AG04450 (cell line): Measurements from ENCODE around the gene VAV1. TPM values are rescaled to one million over a fixed set of nuclear protein-coding genes. Genes with fewer than 3 reads are reported as not detected.
A peak's percentile ranks its signal among the peaks of the same experiment; 100 is the strongest.

Experiments
- CTCF ChIA-PET: fragments of 300-600, 350-600 bp; formaldehyde crosslinking; extraction: SDS; loops from one replicate; lab custom pipeline; 2022; ENCODE audit warnings: antibody characterized with exemption, inconsistent platforms; lab: Charles Lee
- POLR2A ChIA-PET: fragments of 350-600 bp; formaldehyde crosslinking; extraction: SDS; loops from one replicate; lab custom pipeline; 2021; ENCODE audit warnings: antibody characterized with exemption, inconsistent platforms; lab: Yijun Ruan, JAX
- DNase-seq: peaks from one replicate; pipeline ENCODE4 v3.0.0-alpha.2; 2011; ENCODE audit warnings: low read depth, low spot score
- H3K27ac ChIP-seq: one replicate; pipeline ENCODE4 v1.5.1; 2012; ENCODE audit warnings: low read depth, low read length, control low read depth
- H3K27me3 ChIP-seq: one replicate; pipeline ENCODE4 v1.6.0; 2012; ENCODE audit warnings: low read length; ENCODE audit not compliant: control insufficient read depth, insufficient read depth
- H3K4me3 ChIP-seq: 2 replicates; pipeline ENCODE4 v1.5.1; 2011; ENCODE audit warnings: mild to moderate bottlenecking, low read depth, low read length, control low read depth
- H3K9me3 ChIP-seq: 2 replicates; pipeline ENCODE4 v1.5.1; 2012; ENCODE audit warnings: low read length; ENCODE audit not compliant: control insufficient read depth, insufficient read depth
- polyA plus RNA-seq: library from polyadenylated mRNA; depleted of rRNA; stranded (reverse); fragments of >200 nt; gene quantifications from 2 replicates; pipeline ENCODE4 v1.2.3, GENCODE V29; 2011
- TF ChIP-seq, protein P1 (sequence below): IDR thresholded peaks from 2 replicates; pipeline ENCODE4 v1.5.1; 2011; ENCODE audit warnings: low read depth, low read length, control low read depth, inconsistent platforms

The VAV1 gene
- polyA plus RNA-seq, 1 experiment = not detected

DNA sequence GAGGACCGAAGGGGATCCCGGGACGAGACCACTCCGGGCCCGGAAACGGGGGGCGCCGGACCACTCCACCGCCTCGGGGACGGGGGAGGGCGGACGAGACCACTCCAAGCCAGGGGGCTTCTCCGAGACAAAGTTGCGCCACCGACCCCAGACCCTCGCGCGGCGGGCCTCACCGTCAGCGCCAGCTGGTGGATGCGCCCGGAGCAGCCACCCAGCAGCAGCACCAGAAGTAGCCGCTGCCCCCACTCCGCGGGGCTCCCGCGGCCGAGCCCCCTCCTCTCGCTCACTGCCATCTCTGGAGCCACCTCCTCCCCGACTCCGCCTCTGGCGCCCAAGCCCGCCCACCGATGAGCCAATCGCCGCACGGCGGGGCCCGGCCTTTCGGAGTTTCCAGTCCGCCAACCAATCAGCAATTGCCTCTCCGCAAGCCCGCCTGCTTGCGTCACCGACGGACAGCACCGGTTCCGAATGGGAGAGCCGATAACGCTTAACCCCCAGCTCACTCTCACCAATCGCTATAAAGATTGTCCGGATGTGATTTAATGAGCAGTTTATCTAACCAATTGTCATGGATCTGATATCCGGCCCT, 35.1 kb upstream of the VAV1 start, which contains the start of gene GPR108:
Gene GPR108 (minus strand): TSS at position 297 of the 589 bp plus-strand sequence. CDS start 4 bp downstream, at position 293.
- ChIA-PET CTCF (interaction anchor here (0.6 to 2.7 kb wide), 7 partner anchors 10 to 221 kb away, joined by 3 to 33 read pairs (median 4); no protein-coding TSS in a partner anchor), POLR2A (interaction anchor here (0.7 to 1.2 kb wide), 3 partner anchors 126 to 221 kb away, joined by 3 to 5 read pairs (median 4); partner anchors contain the start of gene TNFSF9)
- Histone ChIP-seq H3K9me3 (no peaks in the 10 kb centered on the region; the same call in 1 of the 2 replicates), H3K27me3 (no peaks in the 10 kb centered on the region), H3K4me3 (peak within 1 kb of the TSS; percentile 81), H3K27ac (peak within 1 kb of the TSS; percentile 89)
- TF ChIP-seq, protein P1, sequence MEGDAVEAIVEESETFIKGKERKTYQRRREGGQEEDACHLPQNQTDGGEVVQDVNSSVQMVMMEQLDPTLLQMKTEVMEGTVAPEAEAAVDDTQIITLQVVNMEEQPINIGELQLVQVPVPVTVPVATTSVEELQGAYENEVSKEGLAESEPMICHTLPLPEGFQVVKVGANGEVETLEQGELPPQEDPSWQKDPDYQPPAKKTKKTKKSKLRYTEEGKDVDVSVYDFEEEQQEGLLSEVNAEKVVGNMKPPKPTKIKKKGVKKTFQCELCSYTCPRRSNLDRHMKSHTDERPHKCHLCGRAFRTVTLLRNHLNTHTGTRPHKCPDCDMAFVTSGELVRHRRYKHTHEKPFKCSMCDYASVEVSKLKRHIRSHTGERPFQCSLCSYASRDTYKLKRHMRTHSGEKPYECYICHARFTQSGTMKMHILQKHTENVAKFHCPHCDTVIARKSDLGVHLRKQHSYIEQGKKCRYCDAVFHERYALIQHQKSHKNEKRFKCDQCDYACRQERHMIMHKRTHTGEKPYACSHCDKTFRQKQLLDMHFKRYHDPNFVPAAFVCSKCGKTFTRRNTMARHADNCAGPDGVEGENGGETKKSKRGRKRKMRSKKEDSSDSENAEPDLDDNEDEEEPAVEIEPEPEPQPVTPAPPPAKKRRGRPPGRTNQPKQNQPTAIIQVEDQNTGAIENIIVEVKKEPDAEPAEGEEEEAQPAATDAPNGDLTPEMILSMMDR = no peak
- peak; percentile 100 for DNase-seq

DNA sequence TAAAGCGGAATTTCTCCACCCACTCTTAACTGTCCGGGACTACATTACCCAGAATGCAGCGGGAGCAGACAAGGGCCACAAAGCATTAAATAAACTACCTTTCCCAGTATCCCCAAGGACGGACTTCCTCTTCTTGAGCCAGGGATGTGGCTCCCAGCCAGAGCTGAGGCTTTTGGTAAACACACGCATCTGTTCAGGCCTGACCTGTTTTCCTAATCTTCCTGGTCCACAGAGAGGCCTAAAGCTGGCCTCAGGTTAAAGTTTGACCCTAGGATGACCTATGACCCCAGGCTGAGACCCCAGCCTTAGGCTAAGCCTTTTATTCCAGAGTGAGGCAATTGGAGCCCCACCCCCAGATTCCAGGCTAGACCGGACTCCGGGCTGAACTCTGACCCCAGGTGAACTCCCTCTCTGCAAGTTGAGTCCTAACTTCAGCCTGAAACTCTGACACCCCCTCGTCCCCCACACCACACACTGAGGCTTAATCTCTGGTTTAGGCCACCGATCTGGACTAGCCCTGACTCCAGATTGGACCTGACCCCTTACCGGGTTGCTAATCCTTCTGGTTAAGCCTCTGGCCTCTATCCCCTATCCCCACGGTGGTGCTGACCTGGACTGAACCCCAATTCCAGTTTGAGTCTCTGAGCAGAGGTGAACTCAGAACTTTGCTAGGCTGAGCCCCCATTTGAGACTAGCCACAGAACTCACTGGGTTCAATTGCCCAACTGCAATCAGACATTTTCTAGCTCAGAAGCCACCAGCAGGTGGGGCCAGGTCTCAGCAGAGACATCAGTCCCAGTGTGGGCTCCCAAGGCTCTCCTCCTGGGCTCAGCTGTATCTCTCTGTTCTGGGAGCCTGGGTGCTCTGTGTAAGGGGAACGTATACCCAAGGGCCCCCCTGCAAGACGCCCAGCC, 34.4 kb upstream of the VAV1 start:
- peak; percentile 51 for DNase-seq
- H3K9me3 ChIP-seq = no peaks in the 10 kb centered on the region; the same call in 1 of the 2 replicates
- POLR2A ChIA-PET = interaction anchor here (0.6 to 1.2 kb wide), 6 partner anchors 15 to 331 kb away, joined by 3 to 5 read pairs (median 4); partner anchors contain the start of genes TNFSF9 and ZNF557
- H3K27me3 ChIP-seq = no peaks in the 10 kb centered on the region
- TF ChIP-seq, protein P1 = peak; percentile 72
- H3K4me3 ChIP-seq = no peak overlapping the region
- CTCF ChIA-PET = interaction anchor here (0.6 to 2.7 kb wide), 6 partner anchors 10 to 830 kb away, joined by 3 to 33 read pairs (median 4); no protein-coding TSS in a partner anchor
- peak overlapping the region; percentile 33 for H3K27ac ChIP-seq

DNA sequence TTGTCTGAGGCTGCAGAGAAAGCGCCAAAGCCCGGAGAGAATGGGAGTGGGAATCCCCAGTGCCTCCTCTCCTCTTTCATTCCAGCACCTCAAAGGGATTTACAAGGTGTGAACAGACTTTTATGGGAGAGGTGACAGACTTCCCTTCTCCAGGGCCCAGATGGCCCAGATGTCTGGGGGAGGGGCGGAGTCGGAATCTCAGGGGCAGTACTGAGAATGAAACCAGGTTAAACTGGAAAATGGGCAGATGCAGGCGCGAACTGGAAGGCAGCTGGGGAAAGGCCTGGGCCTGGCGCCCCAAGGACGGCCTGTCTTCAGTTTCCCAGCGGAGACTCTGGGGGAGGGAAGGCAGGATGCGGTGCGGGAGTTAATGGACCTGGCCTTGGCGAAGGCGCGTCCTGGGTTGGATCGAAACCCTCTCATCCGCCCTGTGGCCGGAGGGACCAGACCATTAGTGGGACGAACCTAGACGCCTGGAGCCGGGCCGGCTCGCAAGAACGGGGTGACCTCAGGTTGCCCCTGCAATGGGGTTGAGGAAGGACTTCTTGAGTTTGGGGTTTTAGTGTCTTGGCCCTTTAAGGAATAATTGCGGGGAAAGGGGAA, 33.6 kb upstream of the VAV1 start:
- Histone ChIP-seq H3K4me3 (peak overlapping the region; percentile 37), H3K27me3 (no peaks in the 10 kb centered on the region), H3K27ac (peak overlapping the region; percentile 33), H3K9me3 (no peaks in the 10 kb centered on the region; the same call in 1 of the 2 replicates)
- TF ChIP-seq, protein P1 = no peak
- POLR2A ChIA-PET = no interaction called here
- CTCF ChIA-PET = interaction anchor here (1.2 to 2.7 kb wide), 3 partner anchors 30 to 222 kb away, joined by 3 to 33 read pairs (median 14); no protein-coding TSS in a partner anchor
- no peak for DNase-seq

DNA sequence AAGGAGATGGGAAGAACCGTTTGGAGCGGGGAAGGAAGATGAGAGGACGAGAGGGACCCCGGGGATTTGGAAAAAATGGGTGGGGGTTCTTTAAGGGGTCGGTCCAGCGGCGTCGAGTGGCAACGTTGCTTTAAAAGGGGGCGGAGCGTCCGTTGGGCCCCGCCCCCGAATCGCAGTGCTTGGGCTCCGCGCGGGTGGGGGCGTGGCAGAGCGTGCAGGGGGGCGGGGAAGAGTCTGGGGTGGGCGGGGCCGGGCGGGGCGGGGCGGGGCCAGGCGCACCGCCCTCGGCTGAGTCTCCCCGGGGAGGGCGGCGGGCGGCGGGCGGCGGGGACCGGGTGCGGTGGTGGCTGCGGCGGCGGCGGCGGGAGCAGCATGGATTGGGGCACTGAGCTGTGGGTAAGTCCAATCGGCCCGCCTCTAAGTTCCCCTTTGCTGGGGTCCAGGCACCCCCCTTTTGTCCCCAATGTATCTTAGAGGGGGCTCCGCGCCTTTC, 33.1 kb upstream of the VAV1 start, which contains the start of gene TRIP10:
Gene TRIP10 (plus strand): TSS at position 291 of the 493 bp plus-strand sequence. CDS start 82 bp downstream, at position 373.
- no peaks in the 10 kb centered on the region; the same call in 1 of the 2 replicates for H3K9me3 ChIP-seq
- POLR2A ChIA-PET = no interaction called here
- H3K27ac ChIP-seq = peak within 1 kb of the TSS; percentile 33
- TF ChIP-seq, protein P1 = no peak
- no peaks in the 10 kb centered on the region for H3K27me3 ChIP-seq
- H3K4me3 ChIP-seq = peak within 1 kb of the TSS; percentile 82
- DNase-seq = no peak
- CTCF ChIA-PET = interaction anchor here (2.3 to 2.7 kb wide), 2 partner anchors 30 to 124 kb away, joined by 14 to 33 read pairs; no protein-coding TSS in a partner anchor
